ENCODE measurements around the gene SLCO1B1.
"Not testable (repeated sequence)": the region's sequence is repeated elsewhere in the genome, so short reads cannot be mapped to it uniquely, and the experiment has no call there.

Gene SLCO1B1, protein sequence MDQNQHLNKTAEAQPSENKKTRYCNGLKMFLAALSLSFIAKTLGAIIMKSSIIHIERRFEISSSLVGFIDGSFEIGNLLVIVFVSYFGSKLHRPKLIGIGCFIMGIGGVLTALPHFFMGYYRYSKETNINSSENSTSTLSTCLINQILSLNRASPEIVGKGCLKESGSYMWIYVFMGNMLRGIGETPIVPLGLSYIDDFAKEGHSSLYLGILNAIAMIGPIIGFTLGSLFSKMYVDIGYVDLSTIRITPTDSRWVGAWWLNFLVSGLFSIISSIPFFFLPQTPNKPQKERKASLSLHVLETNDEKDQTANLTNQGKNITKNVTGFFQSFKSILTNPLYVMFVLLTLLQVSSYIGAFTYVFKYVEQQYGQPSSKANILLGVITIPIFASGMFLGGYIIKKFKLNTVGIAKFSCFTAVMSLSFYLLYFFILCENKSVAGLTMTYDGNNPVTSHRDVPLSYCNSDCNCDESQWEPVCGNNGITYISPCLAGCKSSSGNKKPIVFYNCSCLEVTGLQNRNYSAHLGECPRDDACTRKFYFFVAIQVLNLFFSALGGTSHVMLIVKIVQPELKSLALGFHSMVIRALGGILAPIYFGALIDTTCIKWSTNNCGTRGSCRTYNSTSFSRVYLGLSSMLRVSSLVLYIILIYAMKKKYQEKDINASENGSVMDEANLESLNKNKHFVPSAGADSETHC

GRCh38 chr12:21130998-21131397 lies at the start of gene SLCO1B1:
SLCO1B1 (plus strand) TSS chr12:21131194; CDS start chr12:21141575, 10,381 bp downstream.
- DNase-seq (ENCODE audit: extremely low spot score): no peak
- ChIA-PET CTCF (no interaction called here), POLR2A (no interaction called here)
- TF ChIP-seq, protein P1, sequence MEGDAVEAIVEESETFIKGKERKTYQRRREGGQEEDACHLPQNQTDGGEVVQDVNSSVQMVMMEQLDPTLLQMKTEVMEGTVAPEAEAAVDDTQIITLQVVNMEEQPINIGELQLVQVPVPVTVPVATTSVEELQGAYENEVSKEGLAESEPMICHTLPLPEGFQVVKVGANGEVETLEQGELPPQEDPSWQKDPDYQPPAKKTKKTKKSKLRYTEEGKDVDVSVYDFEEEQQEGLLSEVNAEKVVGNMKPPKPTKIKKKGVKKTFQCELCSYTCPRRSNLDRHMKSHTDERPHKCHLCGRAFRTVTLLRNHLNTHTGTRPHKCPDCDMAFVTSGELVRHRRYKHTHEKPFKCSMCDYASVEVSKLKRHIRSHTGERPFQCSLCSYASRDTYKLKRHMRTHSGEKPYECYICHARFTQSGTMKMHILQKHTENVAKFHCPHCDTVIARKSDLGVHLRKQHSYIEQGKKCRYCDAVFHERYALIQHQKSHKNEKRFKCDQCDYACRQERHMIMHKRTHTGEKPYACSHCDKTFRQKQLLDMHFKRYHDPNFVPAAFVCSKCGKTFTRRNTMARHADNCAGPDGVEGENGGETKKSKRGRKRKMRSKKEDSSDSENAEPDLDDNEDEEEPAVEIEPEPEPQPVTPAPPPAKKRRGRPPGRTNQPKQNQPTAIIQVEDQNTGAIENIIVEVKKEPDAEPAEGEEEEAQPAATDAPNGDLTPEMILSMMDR (IDR thresholded peaks at IDR 0.05; ENCODE audit: control extremely low read depth, extremely low read depth, low read depth, missing control alignments): no peak

DNA sequence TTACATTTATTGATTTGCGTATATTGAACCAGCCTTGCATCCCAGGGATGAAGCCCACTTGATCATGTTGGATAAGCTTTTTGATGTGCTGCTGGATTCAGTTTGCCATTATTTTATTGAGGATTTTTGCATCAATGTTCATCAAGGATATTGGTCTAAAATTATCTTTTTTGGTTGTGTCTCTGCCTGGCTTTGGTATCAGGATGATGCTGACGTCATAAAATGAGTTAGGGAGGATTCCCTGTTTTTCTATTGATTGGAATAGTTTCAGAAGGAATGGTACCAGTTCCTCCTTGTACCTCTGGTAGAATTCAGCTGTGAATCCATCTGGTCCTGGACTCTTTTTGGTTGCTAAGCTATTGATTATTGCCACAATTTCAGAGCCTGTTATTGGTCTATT lies 46.2 kb upstream of the SLCO1B1 start:
- CTCF ChIA-PET; POLR2A ChIA-PET; DNase-seq (ENCODE audit: extremely low spot score): not testable (repeated sequence)

- POLR2A ChIA-PET: no interaction called here
- TF ChIP-seq, protein P1 (IDR thresholded peaks at IDR 0.05; ENCODE audit: control extremely low read depth, extremely low read depth, low read depth, missing control alignments): no peak
- CTCF ChIA-PET: no interaction called here
- DNase-seq (ENCODE audit: extremely low spot score): no peak
These were observed 19.3 kb upstream of the SLCO1B1 start for GRCh38 chr12:21111732-21112131.

DNA sequence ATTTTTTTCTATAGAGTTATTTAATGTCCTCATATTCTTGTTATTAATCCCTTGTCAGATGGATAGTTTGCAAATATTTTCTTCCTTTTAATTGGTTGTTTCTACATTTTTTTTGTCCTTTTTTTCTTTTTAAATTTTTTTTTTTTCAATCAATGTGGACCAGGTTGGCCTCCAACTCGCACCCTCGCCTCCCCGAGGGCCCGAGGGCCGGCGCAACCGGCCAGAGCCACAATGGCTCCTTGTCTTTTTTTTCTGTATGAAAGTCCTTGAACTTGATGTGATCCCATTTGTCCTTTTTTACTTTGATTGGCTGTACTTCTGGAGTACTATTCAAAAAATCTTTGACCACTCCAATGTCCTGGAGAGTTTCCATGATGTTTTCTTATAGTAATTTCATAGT lies 17.7 kb upstream of the SLCO1B1 start:
- POLR2A ChIA-PET: no interaction called here
- DNase-seq (ENCODE audit: extremely low spot score): no peak
- CTCF ChIA-PET: no interaction called here
- TF ChIP-seq, protein P1 (IDR thresholded peaks at IDR 0.05; ENCODE audit: control extremely low read depth, extremely low read depth, low read depth, missing control alignments): no peak

GRCh38 chr12:21117995-21118394 lies 13.0 kb upstream of the SLCO1B1 start:
- POLR2A ChIA-PET: no interaction called here
- TF ChIP-seq, protein P1 (IDR thresholded peaks at IDR 0.05; ENCODE audit: control extremely low read depth, extremely low read depth, low read depth, missing control alignments): no peak
- CTCF ChIA-PET: no interaction called here
- DNase-seq (ENCODE audit: extremely low spot score): no peak

GRCh38 chr12:21118760-21119159 lies 12.2 kb upstream of the SLCO1B1 start:
- CTCF ChIA-PET: no interaction called here
- POLR2A ChIA-PET: no interaction called here
- TF ChIP-seq, protein P1 (IDR thresholded peaks at IDR 0.05; ENCODE audit: control extremely low read depth, extremely low read depth, low read depth, missing control alignments): no peak
- no peak for DNase-seq (ENCODE audit: extremely low spot score)

DNA sequence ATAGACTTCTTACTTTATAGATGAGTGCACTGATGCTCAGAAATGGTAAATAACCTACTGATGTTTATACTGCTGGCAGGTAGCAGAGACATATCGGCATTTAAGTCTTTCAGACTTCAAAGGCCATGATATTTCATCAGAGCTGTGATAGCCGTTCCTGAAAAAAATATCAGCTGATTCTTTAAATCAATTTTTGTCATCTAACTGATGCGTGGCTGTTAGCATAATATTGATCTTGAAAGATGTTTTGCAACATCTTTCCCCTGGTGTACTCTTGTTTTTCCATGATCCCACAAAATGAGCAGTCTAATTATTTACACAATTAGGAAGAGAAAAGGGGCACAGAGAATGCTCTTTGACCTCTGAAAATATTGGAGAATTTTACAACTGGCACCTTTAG lies 1.6 kb upstream of the SLCO1B1 start:
- POLR2A ChIA-PET: no interaction called here
- TF ChIP-seq, protein P1 (IDR thresholded peaks at IDR 0.05; ENCODE audit: control extremely low read depth, extremely low read depth, low read depth, missing control alignments): no peak
- no peak for DNase-seq (ENCODE audit: extremely low spot score)
- CTCF ChIA-PET: no interaction called here
